Stimulated activated naive CD8-positive, alpha-beta T cell treated with anti-CD3 and anti-CD28 coated beads, Interleukin-15, Interleukin-2, amounts not matched to agents 100 U/mL and 50 U/mL, for 24 hours (primary cell): Measurements from ENCODE around the gene XPO5.

Experiments
- ATAC-seq: fragments of 150-1000 bp; cut with Tn5 transposase; one replicate; pipeline ENCODE4 v1.10.0; 2021
- DNase-seq: peaks from one replicate; pipeline ENCODE4 v3.0.0; 2021

Gene XPO5

GRCh38 chr6:43497689-43498088, 78.1 kb downstream of the XPO5 start:
- ATAC-seq (no peak), DNase-seq (no peak)

GRCh38 chr6:43497129-43497396, 78.8 kb downstream of the XPO5 start:
- DNase-seq (no peak), ATAC-seq (no peak)

GRCh38 chr6:43496370-43497128, 79.3 kb downstream of the XPO5 start:
- ATAC-seq, result no peak
- DNase-seq, result no peak

GRCh38 chr6:43495409-43495941, 80.4 kb downstream of the XPO5 start:
- no peak for DNase-seq
- no peak for ATAC-seq

DNA sequence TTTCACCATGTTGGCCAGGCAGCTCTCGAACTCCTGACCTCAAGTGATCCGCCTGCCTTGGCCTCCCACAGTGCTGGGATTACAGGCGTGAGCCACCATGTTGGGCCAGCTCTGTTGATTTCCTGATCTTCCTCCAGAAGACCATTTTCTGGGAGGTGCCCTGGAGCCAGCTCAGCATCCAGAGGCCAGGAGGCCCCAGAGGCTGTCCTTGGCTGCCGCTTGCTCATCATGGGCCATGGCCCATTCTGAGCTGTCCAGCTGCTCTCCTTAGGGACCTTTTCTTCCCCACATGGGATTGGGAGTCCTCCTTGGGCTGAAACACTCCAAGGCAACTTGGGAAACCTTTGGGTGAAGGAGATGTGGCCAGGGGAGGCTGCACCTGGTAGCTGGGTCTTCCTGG, 81.1 kb downstream of the XPO5 start:
- ATAC-seq (no peak), DNase-seq (no peak)

- DNase-seq (no peak), ATAC-seq (no peak)
Observed at GRCh38 chr6:43494321-43494720, 81.5 kb downstream of the XPO5 start.

DNA sequence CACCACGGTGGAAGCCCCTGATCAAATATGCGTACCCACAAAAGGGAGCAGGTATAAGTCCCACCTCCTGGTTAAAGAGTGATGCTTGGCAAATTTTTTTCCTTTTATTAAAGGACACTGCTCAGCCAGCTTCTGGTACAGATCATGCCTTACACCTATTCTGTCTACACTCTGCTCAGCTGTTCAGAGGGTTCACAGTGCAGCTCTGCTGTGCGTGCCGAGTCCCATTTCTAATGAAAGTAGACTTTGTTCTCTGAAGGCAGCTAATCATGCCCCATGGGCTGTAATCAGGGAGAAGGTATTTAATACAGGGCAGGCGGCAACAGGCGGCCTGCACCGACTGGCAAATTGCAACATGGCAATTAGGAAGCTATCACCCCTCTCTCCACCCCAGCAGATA, 82.0 kb downstream of the XPO5 start:
- ATAC-seq (no peak), DNase-seq (no peak)

- no peak for ATAC-seq
Observed at GRCh38 chr6:43493230-43493629, 82.6 kb downstream of the XPO5 start.

DNA sequence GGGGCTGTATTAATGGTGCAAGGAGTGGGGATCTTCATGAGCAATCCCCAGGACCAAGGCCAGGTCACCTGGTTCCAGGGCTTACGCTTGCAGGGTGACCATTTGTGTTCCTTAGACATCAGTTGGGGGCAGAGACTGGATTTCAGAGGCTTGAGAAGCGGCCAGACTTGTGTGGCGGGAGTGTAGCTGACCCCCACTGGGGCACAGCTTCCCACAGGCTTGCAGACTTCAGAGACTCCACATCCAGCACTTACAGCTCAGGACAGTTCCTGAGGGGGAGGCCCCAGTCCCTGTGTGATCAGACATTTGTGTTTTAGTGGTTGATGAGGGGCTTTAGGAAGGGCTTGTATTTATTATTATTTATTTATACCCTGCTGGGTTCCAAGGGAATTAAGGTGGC, 83.2 kb downstream of the XPO5 start:
- no peak for DNase-seq
- ATAC-seq, result no peak

More at GRCh38 chr6:43493230-43493629, 82.6 kb downstream of the XPO5 start:
- DNase-seq, result no peak

GRCh38 chr6:43491750-43492661, 83.8 kb downstream of the XPO5 start:
- DNase-seq (no peak), ATAC-seq (no peak)

- DNase-seq (no peak), ATAC-seq (no peak)
Observed at GRCh38 chr6:43490523-43490939, 85.3 kb downstream of the XPO5 start.

DNA sequence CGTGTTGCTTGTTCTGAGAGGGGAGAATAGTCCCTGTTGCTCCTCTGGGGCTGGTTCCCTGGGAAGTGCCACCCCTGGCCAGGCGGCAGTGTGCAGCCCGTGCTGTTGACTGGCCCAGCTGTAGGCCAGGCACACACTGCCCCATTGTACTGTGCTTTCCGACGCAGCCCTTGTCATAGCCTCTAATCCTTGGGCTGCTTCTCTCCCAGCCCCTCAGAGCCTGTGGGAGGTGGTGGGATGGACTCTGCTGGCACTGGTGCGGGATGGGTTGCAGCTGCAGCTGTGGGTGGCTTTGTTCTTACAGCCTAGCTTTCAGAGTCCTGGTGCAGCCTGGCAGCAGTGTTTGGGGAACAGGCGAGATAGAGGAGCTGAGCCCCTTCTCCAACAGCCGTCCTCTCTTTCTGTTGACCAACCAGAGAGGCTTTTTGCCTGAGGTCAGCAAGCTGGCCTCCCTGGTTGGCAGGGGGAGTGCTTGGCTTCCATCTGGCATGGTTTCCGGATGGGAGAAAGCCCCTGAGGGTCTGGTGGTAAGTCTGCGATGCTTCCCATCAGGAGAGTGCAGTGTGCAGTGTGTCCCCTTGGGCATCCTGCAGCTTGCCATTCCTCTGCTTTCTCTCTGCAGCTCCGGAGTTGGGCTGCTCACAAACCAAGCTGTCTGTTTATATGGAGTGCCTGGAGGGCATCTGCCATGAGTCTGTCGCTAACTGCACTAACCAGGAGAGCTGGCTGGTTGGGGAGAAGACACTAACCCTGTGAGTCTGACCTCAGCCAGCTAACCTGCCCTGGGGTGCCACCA, 86.4 kb downstream of the XPO5 start:
- ATAC-seq, result no peak

DNA sequence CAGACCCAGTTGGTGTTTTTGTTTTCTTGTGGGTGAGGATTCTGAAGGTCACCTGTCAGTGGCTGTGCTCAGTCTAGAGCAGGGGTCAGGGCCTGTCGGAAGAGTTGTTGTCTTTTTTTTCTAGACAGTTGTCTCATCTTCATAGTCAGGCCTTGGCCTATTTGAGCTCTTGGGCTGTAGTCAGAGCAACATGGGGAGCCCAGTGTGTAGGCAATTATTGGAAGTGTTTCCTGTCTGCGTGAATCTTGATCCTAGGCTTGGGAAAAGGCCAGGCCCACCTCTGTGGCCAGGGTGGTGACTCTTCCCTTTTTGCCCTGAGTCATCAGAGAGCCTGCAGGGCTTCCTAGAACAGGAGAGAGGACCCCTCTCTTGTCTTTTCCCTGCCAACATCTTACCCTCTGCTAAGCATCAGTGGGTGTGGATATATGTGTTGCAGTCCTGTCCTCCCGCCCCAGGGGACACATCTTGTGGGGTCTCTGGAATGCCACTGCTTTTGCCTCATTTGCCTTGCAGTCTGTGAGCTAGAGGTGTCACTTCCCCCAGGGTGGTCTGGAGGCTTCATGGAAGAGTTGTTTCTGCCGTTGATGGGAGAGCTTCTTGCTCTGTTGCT, 87.1 kb downstream of the XPO5 start:
- DNase-seq, result no peak
- ATAC-seq, result no peak

More for the DNA sequence above, 86.4 kb downstream of the XPO5 start:
- no peak for DNase-seq

DNA sequence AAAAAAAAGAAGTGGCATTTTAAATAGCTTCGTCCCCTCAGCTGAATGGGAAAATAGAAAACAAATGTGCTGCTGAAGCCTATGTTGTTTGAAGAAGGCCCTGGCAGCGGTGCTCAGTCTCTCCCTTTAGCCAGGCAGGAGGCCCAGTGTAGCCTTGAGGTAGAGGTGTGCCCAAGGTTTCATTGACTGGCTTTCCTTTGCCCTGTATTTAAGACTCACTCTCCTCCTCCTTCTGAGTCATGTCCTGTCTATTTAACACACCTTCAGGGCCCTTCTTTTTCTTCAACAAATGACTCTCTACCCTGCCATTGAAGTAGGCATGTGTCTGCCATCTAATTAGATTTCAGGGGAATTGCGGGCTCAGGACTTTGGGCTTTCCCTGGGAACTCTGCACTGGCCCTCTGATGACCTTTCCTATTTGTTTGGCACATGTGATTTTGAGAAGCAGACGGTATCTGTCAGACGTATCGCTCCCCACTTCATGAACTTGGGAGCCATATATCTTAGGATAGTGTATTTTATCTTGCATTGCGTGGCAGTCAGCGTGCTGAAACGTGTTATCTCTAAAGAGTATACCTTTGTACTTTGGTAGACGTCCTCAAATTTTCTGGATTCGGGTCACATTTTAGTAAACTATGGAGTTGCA, 94.1 kb downstream of the XPO5 start:
- ATAC-seq (peak; percentile 29), DNase-seq (no peak)

DNA sequence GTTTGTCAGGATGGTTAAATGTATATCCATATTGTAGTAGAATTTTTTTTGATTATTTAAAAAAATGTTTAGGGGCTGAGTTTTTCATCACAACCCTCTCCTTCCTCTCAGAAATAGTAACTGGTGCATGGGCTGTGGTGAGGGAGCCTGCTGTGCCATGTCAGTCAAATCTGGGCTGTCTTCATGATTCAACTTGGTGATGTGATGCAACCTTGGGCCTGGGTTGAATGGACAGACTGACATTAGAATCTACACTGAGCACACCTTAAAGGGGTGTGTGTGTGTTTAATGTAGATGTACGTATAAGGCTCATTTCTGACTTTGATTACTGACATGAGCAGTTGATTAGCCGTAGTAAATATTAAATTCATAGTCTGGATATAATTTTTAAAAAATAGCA, 94.8 kb downstream of the XPO5 start:
- ATAC-seq (no peak), DNase-seq (no peak)

GRCh38 chr6:43478008-43478372, 97.8 kb downstream of the XPO5 start:
- no peak for ATAC-seq
- DNase-seq, result no peak

GRCh38 chr6:43477235-43478007, 98.4 kb downstream of the XPO5 start, which contains the start of gene TJAP1:
Gene TJAP1, plus strand, starts transcription at chr6:43477570. Its CDS starts 21,432 bp downstream, at chr6:43499002.
- peak; percentile 100 for ATAC-seq

GRCh38 chr6:43476746-43477145, 99.1 kb downstream of the XPO5 start:
- no peak for ATAC-seq
- DNase-seq, result no peak

More at GRCh38 chr6:43477235-43478007, 98.4 kb downstream of the XPO5 start, which contains the start of gene TJAP1:
- peak; percentile 100 for DNase-seq

- ATAC-seq (no peak), DNase-seq (no peak)
Observed at GRCh38 chr6:43475516-43475915, 100.3 kb downstream of the XPO5 start.

- ATAC-seq (no peak), DNase-seq (no peak)
Observed at GRCh38 chr6:43472515-43472914, 103.3 kb downstream of the XPO5 start.
